Chondrocyte (in vitro differentiated cells): ENCODE results near the gene EWSR1. TPM values are rescaled to one million over a fixed set of nuclear protein-coding genes. Genes with fewer than 3 reads are reported as not detected.
A peak's percentile ranks its signal among the peaks of the same experiment; 100 is the strongest.

Source experiments
- microRNA-seq: library from miRNA; unstranded; fragments of <30 nt; microRNA quantifications from one replicate; pipeline ENCODE4 v1.2.0, GENCODE V29; 2020; ENCODE audit warnings: borderline number of aligned reads
- total RNA-seq: library from RNA; stranded (reverse); gene quantifications from 3 replicates; pipeline ENCODE4 v1.2.1, GENCODE V29; 2021

Gene EWSR1
- total RNA-seq, 1 donor from 2014 or later = 139 TPM

Small RNAs within 50 kb of the gene (microRNA-seq; reads per million reads assigned to microRNA genes)
- 11.1 reads per million, percentile 24 among the genes with 10 or more reads in this experiment for gene MIR3653

Other genes with a start within 250 kb of the EWSR1 start
- gene C22orf31, start 206.4 kb upstream of the EWSR1 start, total RNA-seq = not detected in 3 replicates
- gene KREMEN1, start 195.2 kb upstream of the EWSR1 start, total RNA-seq = 5.0 to 7.3 TPM (median 7.3 TPM) in 3 replicates
- gene EMID1, start 62.4 kb upstream of the EWSR1 start, total RNA-seq = 0.33 to 0.41 TPM in 2 of 3 replicates, not detected in the other
- gene RHBDD3, start 287 bp upstream of the EWSR1 start, total RNA-seq = 29.5 to 37.6 TPM (median 30.9 TPM) in 3 replicates
- gene GAS2L1, start 38.4 kb downstream of the EWSR1 start, total RNA-seq = 34.5 to 35.6 TPM (median 34.8 TPM) in 3 replicates
- gene RASL10A, start 47.4 kb downstream of the EWSR1 start, total RNA-seq = 0.27 to 1.2 TPM (median 0.31 TPM) in 3 replicates
- gene AP1B1, start 120.3 kb downstream of the EWSR1 start, total RNA-seq = 42.0 to 55.6 TPM (median 45.7 TPM) in 3 replicates
- not detected in 3 replicates for gene RFPL1, start 170.3 kb downstream of the EWSR1 start, total RNA-seq
- 2.8 to 3.5 TPM (median 2.9 TPM) in 3 replicates for gene NEFH, start 211.9 kb downstream of the EWSR1 start, total RNA-seq